Measurements from ENCODE around the gene KPNA6.
"Not testable (repeated sequence)": the region's sequence is repeated elsewhere in the genome, so short reads cannot be mapped to it uniquely, and the experiment has no call there.

KPNA6 gene

GRCh38 chr1:32107742-32108661, at the start of gene KPNA6:
Gene KPNA6, plus strand, starts transcription at chr1:32108056. Its CDS starts 75 bp downstream, at chr1:32108131.
- DNase-seq = peak; percentile 93 to 97 (median 94)

- DNase-seq = no peak
Observed at GRCh38 chr1:32060914-32061313, 46.9 kb upstream of the KPNA6 start.

- no peak for DNase-seq
Observed at GRCh38 chr1:32062867-32063230, 45.0 kb upstream of the KPNA6 start.

- DNase-seq = peak in 2 of 3 experiments; percentile 59 to 72
Observed at GRCh38 chr1:32063261-32063681, 44.6 kb upstream of the KPNA6 start.

GRCh38 chr1:32065613-32066488, 42.0 kb upstream of the KPNA6 start:
- not testable (repeated sequence) for DNase-seq

- DNase-seq = peak in 1 of 3 experiments; percentile 19
Observed at GRCh38 chr1:32066489-32066873, 41.4 kb upstream of the KPNA6 start.

GRCh38 chr1:32068957-32069588, 38.8 kb upstream of the KPNA6 start:
- DNase-seq = no peak

GRCh38 chr1:32071758-32072621, 35.9 kb upstream of the KPNA6 start:
- peak in 2 of 3 experiments; percentile 37 to 72 for DNase-seq

GRCh38 chr1:32072622-32073298, 35.1 kb upstream of the KPNA6 start, which contains the start of gene TMEM39B:
Gene TMEM39B, plus strand, starts transcription at chr1:32072939. Its CDS starts 109 bp downstream, at chr1:32073048.
- DNase-seq = peak; percentile 96 to 98 (median 97)

GRCh38 chr1:32073299-32074229, 34.3 kb upstream of the KPNA6 start:
- peak in 1 of 3 experiments; percentile 87 for DNase-seq

- no peak for DNase-seq
Observed at GRCh38 chr1:32074841-32075240, 33.0 kb upstream of the KPNA6 start.

GRCh38 chr1:32077451-32077850, 30.4 kb upstream of the KPNA6 start:
- DNase-seq = no peak

GRCh38 chr1:32082022-32082421, 25.8 kb upstream of the KPNA6 start:
- no peak for DNase-seq

GRCh38 chr1:32086381-32086780, 21.5 kb upstream of the KPNA6 start:
- not testable (repeated sequence) for DNase-seq

- DNase-seq = no peak
Observed at GRCh38 chr1:32091176-32091575, 16.7 kb upstream of the KPNA6 start.

GRCh38 chr1:32091591-32091990, 16.3 kb upstream of the KPNA6 start:
- DNase-seq = no peak

- no peak for DNase-seq
Observed at GRCh38 chr1:32094746-32095521, 12.9 kb upstream of the KPNA6 start.

- no peak for DNase-seq
Observed at GRCh38 chr1:32099426-32099825, 8.4 kb upstream of the KPNA6 start.

- no peak for DNase-seq
Observed at GRCh38 chr1:32100359-32100758, 7.5 kb upstream of the KPNA6 start.
